Uterus (tissue), 2 donors: ENCODE data around the gene SPATA3.

Experiments
- CTCF ChIP-seq, 4 experiments: fragments of 200-600 bp in 2 of 4; fragments of 450-650 bp in 2 of 4; sonication (generic) in 2 of 4; IDR thresholded peaks; one replicate each; pipeline ENCODE4 v1.5.1; 2016 to 2019; ENCODE audit warnings: antibody characterized with exemption in 4 of 4, mild to moderate bottlenecking in 2 of 4, moderate library complexity in 1 of 4
- POLR2A ChIP-seq, 2 donors: fragments of 450-650 bp; IDR thresholded peaks; one replicate each; pipeline ENCODE4 v1.6.1; 2016; ENCODE audit warnings: antibody characterized with exemption in 2 of 2, mild to moderate bottlenecking in 1 of 2, moderate library complexity in 1 of 2

GRCh38 chr2:231008131-231008530 lies 12.2 kb downstream of the SPATA3 start:
- no peak for TF ChIP-seq CTCF (IDR thresholded peaks at IDR 0.05)
- TF ChIP-seq POLR2A (IDR thresholded peaks at IDR 0.05), result no peak
